ENCODE data around the gene STK11IP.

The STK11IP gene

GRCh38 chr2:219636941-219637841 lies 39.5 kb downstream of the STK11IP start:
- Mint-ChIP-seq H3K27me3 (peaks cover 26% of the 10 kb centered on the region), H3K4me3 (no peak overlapping the region), H3K27ac (no peak overlapping the region), H3K36me3 (no peaks in the 10 kb centered on the region), H3K9me3 (no peaks in the 10 kb centered on the region), H3K4me1 (peaks cover 5% of the 10 kb centered on the region)
- ATAC-seq (ENCODE audit: low read depth) (no peak), DNase-seq (ENCODE audit: low spot score in 2 of 2) (no peak)

DNA sequence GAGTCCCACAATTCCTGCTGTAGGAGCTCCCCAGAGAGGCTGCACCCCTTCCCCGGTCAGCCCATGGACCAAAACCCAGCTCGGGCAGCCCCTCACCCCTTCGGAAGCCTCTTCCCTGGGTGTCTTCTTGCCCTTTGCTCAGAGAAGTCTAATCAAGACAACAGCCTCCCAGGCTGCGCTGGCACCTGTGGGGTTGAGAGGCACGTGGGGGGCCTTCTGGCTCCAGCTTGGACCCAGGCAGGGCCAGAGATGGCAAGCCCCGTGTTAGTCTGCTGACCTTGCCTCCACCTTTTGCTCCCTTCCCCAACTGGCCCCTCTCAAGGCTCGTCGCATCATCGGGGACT lies 40.2 kb downstream of the STK11IP start:
- Mint-ChIP-seq H3K27ac (no peak overlapping the region), H3K4me3 (no peak overlapping the region), H3K9me3 (no peaks in the 10 kb centered on the region), H3K27me3 (peaks cover 25% of the 10 kb centered on the region), H3K36me3 (no peaks in the 10 kb centered on the region), H3K4me1 (peaks cover 5% of the 10 kb centered on the region)
- no peak for ATAC-seq (ENCODE audit: low read depth)
- no peak for DNase-seq (ENCODE audit: low spot score in 2 of 2)

- Mint-ChIP-seq H3K4me1 (peaks cover 5% of the 10 kb centered on the region), H3K27me3 (peaks cover 24% of the 10 kb centered on the region), H3K4me3 (no peak overlapping the region), H3K36me3 (no peaks in the 10 kb centered on the region), H3K27ac (no peak overlapping the region), H3K9me3 (no peaks in the 10 kb centered on the region)
- ATAC-seq (ENCODE audit: low read depth): no peak
- no peak for DNase-seq (ENCODE audit: low spot score in 2 of 2)
These were observed 40.7 kb downstream of the STK11IP start for GRCh38 chr2:219638217-219638947.

DNA sequence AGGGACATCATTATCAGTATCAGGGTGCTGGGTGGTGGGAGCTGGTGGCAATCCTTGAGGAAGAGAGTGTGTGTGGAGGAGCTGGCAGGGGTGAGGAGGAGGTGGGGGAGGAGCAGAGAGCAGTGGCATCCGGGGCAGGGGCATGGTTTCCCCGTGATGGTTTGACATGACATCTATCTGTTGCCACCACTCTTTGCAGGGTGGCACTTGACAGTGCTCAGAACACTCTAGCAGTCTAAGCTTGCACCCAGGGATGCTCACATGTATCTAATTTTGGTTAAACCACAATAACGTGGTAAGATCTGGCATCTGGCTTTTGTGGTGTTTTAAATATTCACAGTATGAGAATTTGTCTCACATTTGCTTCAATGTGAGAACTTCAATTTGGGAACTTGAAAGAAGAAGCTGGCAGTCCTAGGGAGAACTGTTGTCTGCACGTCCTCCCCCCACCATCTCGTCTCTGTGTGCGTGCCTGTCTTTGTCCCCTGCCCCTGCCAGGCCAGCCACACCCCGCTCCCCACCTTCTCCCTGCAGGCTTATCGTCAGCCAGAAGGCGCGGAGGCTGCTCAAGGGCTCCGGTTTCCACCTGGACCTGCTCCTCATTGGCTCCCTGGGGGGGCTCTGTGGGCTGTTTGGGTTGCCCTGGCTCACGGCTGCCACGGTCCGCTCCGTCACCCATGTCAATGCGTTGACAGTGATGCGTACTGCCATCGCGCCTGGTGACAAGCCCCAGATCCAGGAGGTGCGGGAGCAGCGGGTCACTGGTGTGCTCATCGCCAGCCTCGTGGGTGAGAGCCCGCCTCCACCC lies 41.5 kb downstream of the STK11IP start:
- peaks cover 5% of the 10 kb centered on the region for H3K4me1 Mint-ChIP-seq
- no peak for DNase-seq (ENCODE audit: low spot score in 2 of 2)
- peaks cover 24% of the 10 kb centered on the region for H3K27me3 Mint-ChIP-seq
- H3K9me3 Mint-ChIP-seq: no peaks in the 10 kb centered on the region
- no peak overlapping the region for H3K4me3 Mint-ChIP-seq
- H3K27ac Mint-ChIP-seq: no peak overlapping the region
- no peaks in the 10 kb centered on the region for H3K36me3 Mint-ChIP-seq
- no peak for ATAC-seq (ENCODE audit: low read depth)

GRCh38 chr2:219641390-219642068 lies 43.9 kb downstream of the STK11IP start:
- H3K27ac Mint-ChIP-seq: peak overlapping the region; percentile 10
- H3K36me3 Mint-ChIP-seq: no peaks in the 10 kb centered on the region
- H3K9me3 Mint-ChIP-seq: no peaks in the 10 kb centered on the region
- DNase-seq (ENCODE audit: low spot score in 2 of 2): no peak
- no peak for ATAC-seq (ENCODE audit: low read depth)
- H3K4me1 Mint-ChIP-seq: peaks cover 5% of the 10 kb centered on the region
- no peak overlapping the region for H3K4me3 Mint-ChIP-seq
- peaks cover 26% of the 10 kb centered on the region for H3K27me3 Mint-ChIP-seq

- ATAC-seq (ENCODE audit: low read depth) (no peak), DNase-seq (ENCODE audit: low spot score in 2 of 2) (no peak)
- peaks cover 4% of the 10 kb centered on the region for H3K4me1 Mint-ChIP-seq
- H3K27me3 Mint-ChIP-seq: peaks cover 22% of the 10 kb centered on the region
- peak overlapping the region; percentile 10 for H3K27ac Mint-ChIP-seq
- H3K9me3 Mint-ChIP-seq: no peaks in the 10 kb centered on the region
- no peaks in the 10 kb centered on the region for H3K36me3 Mint-ChIP-seq
- H3K4me3 Mint-ChIP-seq: no peak overlapping the region
These were observed 44.4 kb downstream of the STK11IP start for GRCh38 chr2:219642069-219642454.

DNA sequence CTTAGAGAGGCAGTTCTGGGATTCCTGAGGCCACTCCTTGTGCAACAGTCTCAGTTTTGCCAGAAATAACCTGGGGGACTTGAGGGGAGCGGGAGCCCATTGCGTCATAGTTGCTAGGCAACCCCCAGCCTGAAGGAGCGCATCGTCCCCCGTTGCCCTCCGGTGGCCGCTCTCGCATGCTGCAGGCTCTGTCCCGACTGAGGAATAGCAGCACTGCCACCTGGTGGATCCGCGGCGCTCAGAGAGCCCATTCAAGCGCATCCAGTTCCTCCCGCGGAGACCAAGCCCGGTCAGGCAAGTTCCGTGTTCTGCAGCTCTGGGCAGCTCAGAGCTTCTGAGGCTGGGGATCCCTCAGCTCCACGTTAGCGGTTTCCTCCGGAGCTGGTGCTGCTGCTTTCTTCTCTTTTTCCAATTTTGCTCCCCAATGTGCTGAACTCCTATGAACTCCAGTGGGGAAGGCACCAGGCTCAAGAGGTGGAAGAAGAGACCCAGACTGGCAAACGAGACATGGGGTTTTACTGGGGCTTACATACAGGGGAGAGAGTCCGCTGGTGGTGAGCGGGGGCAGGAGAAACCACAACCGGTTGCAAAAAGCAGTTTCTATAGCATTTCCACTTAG lies 44.9 kb downstream of the STK11IP start:
- peak; percentile 96 for ATAC-seq (ENCODE audit: low read depth)

GRCh38 chr2:219643084-219643473 lies 45.4 kb downstream of the STK11IP start:
- Mint-ChIP-seq H3K4me3 (no peak overlapping the region), H3K4me1 (peaks cover 2% of the 10 kb centered on the region), H3K9me3 (no peaks in the 10 kb centered on the region), H3K27me3 (peaks cover 19% of the 10 kb centered on the region), H3K27ac (no peak overlapping the region), H3K36me3 (no peaks in the 10 kb centered on the region)
- DNase-seq (ENCODE audit: low spot score in 2 of 2): no peak
- no peak for ATAC-seq (ENCODE audit: low read depth)

More for the DNA sequence above, 44.9 kb downstream of the STK11IP start:
- DNase-seq (ENCODE audit: low spot score in 2 of 2): peak; percentile 94 to 95
- H3K4me1 Mint-ChIP-seq: peaks cover 2% of the 10 kb centered on the region
- H3K27me3 Mint-ChIP-seq: peaks cover 19% of the 10 kb centered on the region
- H3K36me3 Mint-ChIP-seq: no peaks in the 10 kb centered on the region
- H3K4me3 Mint-ChIP-seq: peak overlapping the region; percentile 0
- H3K27ac Mint-ChIP-seq: peak overlapping the region; percentile 10
- no peaks in the 10 kb centered on the region for H3K9me3 Mint-ChIP-seq

- no peak overlapping the region for H3K4me3 Mint-ChIP-seq
- no peak for ATAC-seq (ENCODE audit: low read depth)
- no peak overlapping the region for H3K27ac Mint-ChIP-seq
- no peaks in the 10 kb centered on the region for H3K9me3 Mint-ChIP-seq
- H3K4me1 Mint-ChIP-seq: peaks cover 2% of the 10 kb centered on the region
- H3K36me3 Mint-ChIP-seq: no peaks in the 10 kb centered on the region
- DNase-seq (ENCODE audit: low spot score in 2 of 2): no peak
- peaks cover 18% of the 10 kb centered on the region for H3K27me3 Mint-ChIP-seq
These were observed 46.2 kb downstream of the STK11IP start for GRCh38 chr2:219643788-219644398.

DNA sequence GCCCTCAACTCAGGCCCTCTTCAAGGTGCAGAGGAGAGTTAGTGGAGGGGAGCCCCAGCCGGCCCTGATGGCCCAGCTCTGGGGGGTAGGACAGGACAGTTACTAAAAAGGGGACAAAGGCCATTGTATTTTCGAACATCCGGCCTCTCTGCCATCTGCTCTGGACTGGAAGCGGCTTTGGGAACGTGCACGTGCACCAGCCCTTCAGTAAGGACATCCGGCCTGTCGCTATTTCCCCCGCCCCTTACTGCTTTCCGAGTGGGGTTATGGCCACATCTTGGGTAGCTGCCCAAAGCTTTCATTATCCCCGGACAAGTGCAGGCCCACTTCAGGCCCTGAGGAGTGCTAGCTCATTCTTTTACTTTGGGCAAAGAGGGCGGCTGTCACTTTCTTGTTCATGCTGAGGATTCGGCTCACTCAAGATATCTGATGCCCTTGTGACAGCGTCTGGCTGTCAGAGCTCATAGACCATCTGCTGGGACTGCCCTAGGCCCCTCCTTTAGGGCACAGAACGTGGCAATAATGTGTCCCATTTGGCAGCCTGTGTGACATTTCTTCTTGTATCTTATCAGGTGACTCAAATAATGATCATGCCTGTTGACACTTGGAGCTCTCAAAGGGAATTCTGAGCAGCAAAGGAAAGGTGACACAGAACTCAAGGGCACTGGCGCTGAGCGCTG lies 47.3 kb downstream of the STK11IP start:
- Mint-ChIP-seq H3K4me1 (no peaks in the 10 kb centered on the region), H3K9me3 (no peaks in the 10 kb centered on the region), H3K36me3 (no peaks in the 10 kb centered on the region), H3K27me3 (peaks cover 15% of the 10 kb centered on the region), H3K4me3 (no peak overlapping the region), H3K27ac (no peak overlapping the region)
- ATAC-seq (ENCODE audit: low read depth) (no peak), DNase-seq (ENCODE audit: low spot score in 2 of 2) (no peak)

DNA sequence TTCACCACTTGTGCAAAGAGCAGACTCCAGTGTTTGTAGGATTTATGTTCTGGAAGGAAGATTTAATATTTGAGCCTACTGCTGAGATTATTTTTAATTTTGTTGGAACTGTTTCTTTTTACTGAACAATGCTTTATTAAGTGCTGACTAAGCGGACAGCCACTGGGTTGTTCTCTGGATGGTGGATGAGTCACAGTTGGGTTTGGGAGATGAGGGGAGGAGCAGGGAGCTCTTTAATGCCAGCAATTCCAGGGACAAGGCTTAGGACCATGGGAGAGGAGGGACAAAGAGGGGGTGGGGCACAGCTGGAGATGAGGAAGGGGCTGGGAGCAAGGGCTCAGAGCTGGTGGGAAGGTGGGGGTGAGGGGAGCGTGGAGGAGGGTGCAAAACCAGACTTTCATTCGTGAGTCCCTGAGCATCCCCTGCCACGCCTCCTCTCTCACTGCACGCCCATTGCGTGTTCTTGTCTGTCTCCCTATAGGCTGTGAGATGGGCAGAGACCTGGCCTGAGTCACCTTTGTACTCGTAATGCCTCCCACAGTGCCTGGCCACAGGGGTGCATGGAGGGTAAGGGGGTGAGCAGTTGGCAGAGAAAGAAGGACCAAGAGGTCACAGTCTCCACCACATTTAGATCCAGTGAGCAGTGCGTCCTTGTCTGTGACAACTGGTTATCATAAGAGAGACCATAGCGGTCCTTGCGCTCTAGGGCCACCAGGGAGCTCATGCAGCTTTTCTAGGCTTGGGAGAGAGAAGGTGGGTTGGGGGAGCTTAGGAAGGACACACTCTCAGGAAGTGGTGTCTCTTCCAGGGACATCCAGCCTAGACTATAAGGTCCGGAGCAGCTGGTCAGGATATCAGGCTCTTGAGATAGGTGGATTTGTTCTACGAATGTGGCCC lies 48.2 kb downstream of the STK11IP start:
- Mint-ChIP-seq H3K36me3 (no peaks in the 10 kb centered on the region), H3K4me3 (no peak overlapping the region), H3K27me3 (peaks cover 15% of the 10 kb centered on the region), H3K4me1 (no peaks in the 10 kb centered on the region), H3K9me3 (no peaks in the 10 kb centered on the region), H3K27ac (no peak overlapping the region)
- DNase-seq (ENCODE audit: low spot score in 2 of 2) (no peak), ATAC-seq (ENCODE audit: low read depth) (no peak)

GRCh38 chr2:219648176-219648575 lies 50.5 kb downstream of the STK11IP start:
- no peaks in the 10 kb centered on the region for H3K36me3 Mint-ChIP-seq
- no peak for DNase-seq (ENCODE audit: low spot score in 2 of 2)
- ATAC-seq (ENCODE audit: low read depth): no peak
- no peak overlapping the region for H3K4me3 Mint-ChIP-seq
- peaks cover 2% of the 10 kb centered on the region for H3K9me3 Mint-ChIP-seq
- H3K27ac Mint-ChIP-seq: no peak overlapping the region
- H3K4me1 Mint-ChIP-seq: no peaks in the 10 kb centered on the region
- H3K27me3 Mint-ChIP-seq: peaks cover 20% of the 10 kb centered on the region
